ENCODE results near the gene TTF1. TPM values are rescaled to one million over a fixed set of nuclear protein-coding genes. Genes with fewer than 3 reads are reported as not detected.

Gene TTF1
- polyA plus RNA-seq, 1 of the 3 experiments (the other 2 are of a cell fraction) = 11.9 TPM

DNA sequence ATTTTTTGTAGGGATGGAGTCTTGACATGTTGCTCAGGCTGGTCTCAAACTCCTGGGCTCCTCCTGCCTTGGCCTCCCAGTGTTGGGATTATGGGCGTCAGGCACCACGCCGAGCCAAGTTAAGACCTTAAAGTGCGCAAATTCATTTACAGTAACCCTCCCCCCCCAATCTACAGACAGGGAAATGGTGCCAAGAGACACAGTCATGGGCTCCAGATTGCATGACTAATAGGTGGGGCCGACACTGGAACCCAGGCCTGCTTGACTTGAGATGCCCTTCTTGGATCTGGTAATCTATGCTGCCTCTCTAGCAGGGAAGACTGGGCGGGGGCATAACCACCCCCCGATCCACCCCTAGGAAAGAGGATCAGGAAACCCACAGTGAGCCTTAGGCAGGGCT is 19.5 kb downstream of the TTF1 start:
- no peak for DNase-seq
- Histone ChIP-seq H3K4me2 (no peak overlapping the region), H3K36me3 (replicated peaks in 1 of 2; ENCODE audit: control insufficient read depth in 1 of 2, insufficient read depth in 2 of 2, low read length in 1 of 2) (peaks cover 54 to 77% of the 10 kb centered on the region in 2 experiments), H3K4me3 (ENCODE audit: low read depth in 2 of 2, low read length in 1 of 2) (no peak overlapping the region), H3K79me2 (ENCODE audit: insufficient read depth) (no peaks in the 10 kb centered on the region), H2AFZ (ENCODE audit: low read depth) (no peak overlapping the region), H3K9me3 (no peaks in the 10 kb centered on the region), H3K27me3 (ENCODE audit: insufficient read depth) (no peaks in the 10 kb centered on the region), H3K9me2 (no peaks in the 10 kb centered on the region), H4K20me1 (ENCODE audit: insufficient read depth) (no peaks in the 10 kb centered on the region), H3K4me1 (ENCODE audit: control insufficient read depth in 1 of 2, insufficient read depth in 2 of 2, low read depth in 1 of 2, low read length in 1 of 2) (no peaks in the 10 kb centered on the region), H3K27ac (ENCODE audit: low read depth in 2 of 2, low read length in 1 of 2) (no peak overlapping the region), H3K9ac (no peak overlapping the region), H3F3A (replicated peaks; ENCODE audit: insufficient read depth) (no peaks in the 10 kb centered on the region)
- ChIA-PET POLR2A (interaction anchor here (1.2 kb wide), 1 partner anchor 32 kb away, joined by 3 read pairs; the partner anchor contains the start of gene SETX), CTCF (no interaction called here)
- WGBS (ENCODE audit: low lambda C conversion rate) = 82% methylated on average over 2 of the region's 7 CpGs
- TF ChIP-seq, protein P1, sequence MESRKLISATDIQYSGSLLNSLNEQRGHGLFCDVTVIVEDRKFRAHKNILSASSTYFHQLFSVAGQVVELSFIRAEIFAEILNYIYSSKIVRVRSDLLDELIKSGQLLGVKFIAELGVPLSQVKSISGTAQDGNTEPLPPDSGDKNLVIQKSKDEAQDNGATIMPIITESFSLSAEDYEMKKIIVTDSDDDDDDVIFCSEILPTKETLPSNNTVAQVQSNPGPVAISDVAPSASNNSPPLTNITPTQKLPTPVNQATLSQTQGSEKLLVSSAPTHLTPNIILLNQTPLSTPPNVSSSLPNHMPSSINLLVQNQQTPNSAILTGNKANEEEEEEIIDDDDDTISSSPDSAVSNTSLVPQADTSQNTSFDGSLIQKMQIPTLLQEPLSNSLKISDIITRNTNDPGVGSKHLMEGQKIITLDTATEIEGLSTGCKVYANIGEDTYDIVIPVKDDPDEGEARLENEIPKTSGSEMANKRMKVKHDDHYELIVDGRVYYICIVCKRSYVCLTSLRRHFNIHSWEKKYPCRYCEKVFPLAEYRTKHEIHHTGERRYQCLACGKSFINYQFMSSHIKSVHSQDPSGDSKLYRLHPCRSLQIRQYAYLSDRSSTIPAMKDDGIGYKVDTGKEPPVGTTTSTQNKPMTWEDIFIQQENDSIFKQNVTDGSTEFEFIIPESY (IDR thresholded peaks at IDR 0.05; ENCODE audit: borderline replicate concordance, low read depth) = no peak
- no peak for TF ChIP-seq SIN3A (IDR thresholded peaks at IDR 0.05; ENCODE audit: borderline replicate concordance, low read depth, low read length)
- TF ChIP-seq TAF1 (IDR thresholded peaks at IDR 0.05; ENCODE audit: borderline replicate concordance, low read depth, low read length) = no peak
- TF ChIP-seq ELF1 (IDR thresholded peaks at IDR 0.05) = no peak
- no peak for TF ChIP-seq FOXM1 (IDR thresholded peaks at IDR 0.05; ENCODE audit: low read depth)
- TF ChIP-seq CHD2 (IDR thresholded peaks at IDR 0.05; ENCODE audit: low read length, partially characterized antibody) = no peak
- no peak for TF ChIP-seq GATA2 (CRISPR knock-in tag; IDR thresholded peaks at IDR 0.05)
- no peak for TF ChIP-seq FOXJ3 (CRISPR knock-in tag; IDR thresholded peaks at IDR 0.05)
- TF ChIP-seq, protein P2, sequence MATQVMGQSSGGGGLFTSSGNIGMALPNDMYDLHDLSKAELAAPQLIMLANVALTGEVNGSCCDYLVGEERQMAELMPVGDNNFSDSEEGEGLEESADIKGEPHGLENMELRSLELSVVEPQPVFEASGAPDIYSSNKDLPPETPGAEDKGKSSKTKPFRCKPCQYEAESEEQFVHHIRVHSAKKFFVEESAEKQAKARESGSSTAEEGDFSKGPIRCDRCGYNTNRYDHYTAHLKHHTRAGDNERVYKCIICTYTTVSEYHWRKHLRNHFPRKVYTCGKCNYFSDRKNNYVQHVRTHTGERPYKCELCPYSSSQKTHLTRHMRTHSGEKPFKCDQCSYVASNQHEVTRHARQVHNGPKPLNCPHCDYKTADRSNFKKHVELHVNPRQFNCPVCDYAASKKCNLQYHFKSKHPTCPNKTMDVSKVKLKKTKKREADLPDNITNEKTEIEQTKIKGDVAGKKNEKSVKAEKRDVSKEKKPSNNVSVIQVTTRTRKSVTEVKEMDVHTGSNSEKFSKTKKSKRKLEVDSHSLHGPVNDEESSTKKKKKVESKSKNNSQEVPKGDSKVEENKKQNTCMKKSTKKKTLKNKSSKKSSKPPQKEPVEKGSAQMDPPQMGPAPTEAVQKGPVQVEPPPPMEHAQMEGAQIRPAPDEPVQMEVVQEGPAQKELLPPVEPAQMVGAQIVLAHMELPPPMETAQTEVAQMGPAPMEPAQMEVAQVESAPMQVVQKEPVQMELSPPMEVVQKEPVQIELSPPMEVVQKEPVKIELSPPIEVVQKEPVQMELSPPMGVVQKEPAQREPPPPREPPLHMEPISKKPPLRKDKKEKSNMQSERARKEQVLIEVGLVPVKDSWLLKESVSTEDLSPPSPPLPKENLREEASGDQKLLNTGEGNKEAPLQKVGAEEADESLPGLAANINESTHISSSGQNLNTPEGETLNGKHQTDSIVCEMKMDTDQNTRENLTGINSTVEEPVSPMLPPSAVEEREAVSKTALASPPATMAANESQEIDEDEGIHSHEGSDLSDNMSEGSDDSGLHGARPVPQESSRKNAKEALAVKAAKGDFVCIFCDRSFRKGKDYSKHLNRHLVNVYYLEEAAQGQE (IDR thresholded peaks at IDR 0.05; ENCODE audit: low read depth, low read length) = no peak
- no peak for TF ChIP-seq MXI1 (IDR thresholded peaks at IDR 0.05; ENCODE audit: low read depth, low read length)
- TF ChIP-seq MEF2A (IDR thresholded peaks at IDR 0.05; ENCODE audit: borderline replicate concordance, low read depth) = no peak
- TF ChIP-seq, protein P3, sequence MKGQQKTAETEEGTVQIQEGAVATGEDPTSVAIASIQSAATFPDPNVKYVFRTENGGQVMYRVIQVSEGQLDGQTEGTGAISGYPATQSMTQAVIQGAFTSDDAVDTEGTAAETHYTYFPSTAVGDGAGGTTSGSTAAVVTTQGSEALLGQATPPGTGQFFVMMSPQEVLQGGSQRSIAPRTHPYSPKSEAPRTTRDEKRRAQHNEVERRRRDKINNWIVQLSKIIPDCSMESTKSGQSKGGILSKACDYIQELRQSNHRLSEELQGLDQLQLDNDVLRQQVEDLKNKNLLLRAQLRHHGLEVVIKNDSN (IDR thresholded peaks at IDR 0.05; ENCODE audit: borderline replicate concordance, low read depth) = no peak
- TF ChIP-seq, protein P4, sequence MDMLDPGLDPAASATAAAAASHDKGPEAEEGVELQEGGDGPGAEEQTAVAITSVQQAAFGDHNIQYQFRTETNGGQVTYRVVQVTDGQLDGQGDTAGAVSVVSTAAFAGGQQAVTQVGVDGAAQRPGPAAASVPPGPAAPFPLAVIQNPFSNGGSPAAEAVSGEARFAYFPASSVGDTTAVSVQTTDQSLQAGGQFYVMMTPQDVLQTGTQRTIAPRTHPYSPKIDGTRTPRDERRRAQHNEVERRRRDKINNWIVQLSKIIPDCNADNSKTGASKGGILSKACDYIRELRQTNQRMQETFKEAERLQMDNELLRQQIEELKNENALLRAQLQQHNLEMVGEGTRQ (IDR thresholded peaks at IDR 0.05; ENCODE audit: borderline replicate concordance, low read depth, low read length) = no peak
- no peak for TF ChIP-seq SMC3 (IDR thresholded peaks at IDR 0.05; ENCODE audit: low read depth, low read length)

Data from SK-N-SH (cell line).